ENCODE measurements around the gene ACCSL. TPM values are rescaled to one million over a fixed set of nuclear protein-coding genes. Genes with fewer than 3 reads are reported as not detected.

The ACCSL gene
- polyA plus RNA-seq, 1 experiment, result not detected

DNA sequence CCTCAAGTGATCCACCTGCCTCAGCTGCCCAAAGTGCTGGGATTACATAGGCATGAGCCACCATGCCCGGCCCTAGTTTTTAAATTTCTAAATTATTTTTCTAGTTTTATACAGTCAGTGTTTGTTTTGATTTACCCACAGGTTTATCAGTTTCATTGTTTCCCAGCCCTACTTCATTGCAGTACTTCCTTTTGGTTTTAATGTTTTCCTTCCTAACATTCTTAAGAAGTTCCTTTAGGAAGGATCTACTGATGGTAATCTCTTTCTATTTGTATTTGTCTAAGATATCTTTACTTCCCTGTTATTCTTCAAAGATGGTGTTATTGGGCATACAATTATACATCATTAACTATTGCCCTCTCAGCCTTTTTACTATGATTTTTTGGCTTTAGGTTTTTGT lies 42.8 kb downstream of the ACCSL start:
- Histone ChIP-seq H3K27me3 (ENCODE audit: control insufficient read depth, insufficient read depth, low read length) (peaks cover 1% of the 10 kb centered on the region; the same call in 1 of the 2 replicates), H3K36me3 (ENCODE audit: control insufficient read depth, insufficient read depth, low read length) (no peaks in the 10 kb centered on the region), H3K4me3 (ENCODE audit: low read depth, low read length) (no peak overlapping the region)
- POLR2A ChIA-PET, result no interaction called here
- CTCF ChIA-PET, result interaction anchor here (0.8 kb wide), 1 partner anchor 20 kb away, joined by 3 read pairs; no protein-coding TSS in a partner anchor
- DNase-seq (ENCODE audit: low read depth), result no peak
- TF ChIP-seq CTCF (IDR thresholded peaks at IDR 0.05; ENCODE audit: insufficient read depth, low read depth, low read length), result no peak

DNA sequence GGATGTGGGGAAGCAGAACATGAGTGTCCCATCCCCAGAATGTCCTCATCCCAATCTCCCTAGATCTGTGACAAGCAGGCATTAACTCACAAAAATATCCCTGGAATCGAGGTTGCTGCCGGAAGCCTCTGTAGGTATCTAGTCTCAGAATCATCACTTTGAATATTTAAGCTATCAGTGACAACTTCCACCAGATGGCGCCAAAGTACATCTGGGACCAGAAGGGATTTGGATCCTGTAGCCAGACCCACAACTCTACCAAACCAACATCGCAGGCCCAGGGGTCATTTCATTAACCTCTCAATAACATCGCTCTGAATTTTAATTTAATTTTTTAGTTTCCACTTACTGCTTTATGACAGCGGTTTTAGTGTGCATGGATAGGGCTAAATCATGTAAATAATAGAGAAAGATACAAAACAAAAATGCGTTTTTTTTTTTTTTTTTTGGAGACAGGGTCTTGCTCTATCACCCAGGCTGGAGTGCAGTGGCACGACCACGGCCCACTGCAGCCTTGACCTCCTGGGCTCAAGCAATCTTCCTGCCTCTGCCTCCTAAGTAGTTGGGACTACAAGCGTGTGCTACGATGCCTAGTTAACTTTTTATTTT lies 46.6 kb downstream of the ACCSL start:
- DNase-seq (ENCODE audit: low read depth), result no peak
- H3K4me3 ChIP-seq (ENCODE audit: low read depth, low read length), result no peak overlapping the region
- H3K36me3 ChIP-seq (ENCODE audit: control insufficient read depth, insufficient read depth, low read length), result no peaks in the 10 kb centered on the region
- peak; percentile 81 for TF ChIP-seq CTCF (IDR thresholded peaks at IDR 0.05; ENCODE audit: insufficient read depth, low read depth, low read length)
- POLR2A ChIA-PET, result no interaction called here
- H3K27me3 ChIP-seq (ENCODE audit: control insufficient read depth, insufficient read depth, low read length), result no peaks in the 10 kb centered on the region; the same call in 1 of the 2 replicates
- CTCF ChIA-PET, result interaction anchor here (0.6 to 4.4 kb wide), 21 partner anchors 9 to 552 kb away, joined by 3 to 48 read pairs (median 8); no protein-coding TSS in a partner anchor

- POLR2A ChIA-PET, result interaction anchor here (0.6 kb wide), 2 partner anchors 154 to 441 kb away, joined by 3 to 5 read pairs; no protein-coding TSS in a partner anchor
- H3K4me3 ChIP-seq (ENCODE audit: low read depth, low read length), result peak within 1 kb of the TSS; percentile 93
- no peaks in the 10 kb centered on the region; the same call in 1 of the 2 replicates for H3K27me3 ChIP-seq (ENCODE audit: control insufficient read depth, insufficient read depth, low read length)
- H3K36me3 ChIP-seq (ENCODE audit: control insufficient read depth, insufficient read depth, low read length), result no peaks in the 10 kb centered on the region
- TF ChIP-seq CTCF (IDR thresholded peaks at IDR 0.05; ENCODE audit: insufficient read depth, low read depth, low read length), result peak; percentile 96
- no peak for DNase-seq (ENCODE audit: low read depth)
- CTCF ChIA-PET, result interaction anchor here (0.7 to 4.4 kb wide), 21 partner anchors 10 to 516 kb away, joined by 3 to 48 read pairs (median 5); no protein-coding TSS in a partner anchor
These were observed 48.0 kb downstream of the ACCSL start, which contains the start of gene EXT2 for GRCh38 chr11:44095506-44096359. Gene EXT2, plus strand, starts transcription at chr11:44095678. Its CDS starts 12,035 bp downstream, at chr11:44107713.

- H3K36me3 ChIP-seq (ENCODE audit: control insufficient read depth, insufficient read depth, low read length), result no peaks in the 10 kb centered on the region
- H3K27me3 ChIP-seq (ENCODE audit: control insufficient read depth, insufficient read depth, low read length), result no peaks in the 10 kb centered on the region; the same call in 1 of the 2 replicates
- ChIA-PET CTCF (interaction anchor here (0.9 to 1.5 kb wide), 3 partner anchors 14 to 462 kb away, joined by 3 to 4 read pairs (median 3); no protein-coding TSS in a partner anchor), POLR2A (interaction anchor here (0.7 kb wide), 1 partner anchor 41 kb away, joined by 7 read pairs; no protein-coding TSS in a partner anchor)
- DNase-seq (ENCODE audit: low read depth), result no peak
- H3K4me3 ChIP-seq (ENCODE audit: low read depth, low read length), result peak overlapping the region; percentile 93
- no peak for TF ChIP-seq CTCF (IDR thresholded peaks at IDR 0.05; ENCODE audit: insufficient read depth, low read depth, low read length)
These were observed 48.8 kb downstream of the ACCSL start for GRCh38 chr11:44096360-44097185.
